HG02973 (cell line): Measurements from ENCODE around the gene PPM1H.
"Not testable (repeated sequence)": the region's sequence is repeated elsewhere in the genome, so short reads cannot be mapped to it uniquely, and the experiment has no call there.

ENCODE experiments used
- ATAC-seq: cut with Tn5 transposase; IDR thresholded peaks from one replicate; pipeline ENCODE4 v1.9.1; 2021; ENCODE audit warnings: moderate library complexity; ENCODE audit not compliant: unreplicated experiment

PPM1H gene

GRCh38 chr12:62948123-62948522, 13.2 kb upstream of the PPM1H start:
- ATAC-seq = no peak

- no peak for ATAC-seq
These were observed 12.4 kb upstream of the PPM1H start for GRCh38 chr12:62947364-62947763.

GRCh38 chr12:62943779-62944395, 8.9 kb upstream of the PPM1H start:
- ATAC-seq = no peak

- ATAC-seq = not testable (repeated sequence)
These were observed 7.4 kb upstream of the PPM1H start for GRCh38 chr12:62942316-62942715.

GRCh38 chr12:62934239-62934798, 631 bp downstream of the PPM1H start:
- ATAC-seq = peak; percentile 33

DNA sequence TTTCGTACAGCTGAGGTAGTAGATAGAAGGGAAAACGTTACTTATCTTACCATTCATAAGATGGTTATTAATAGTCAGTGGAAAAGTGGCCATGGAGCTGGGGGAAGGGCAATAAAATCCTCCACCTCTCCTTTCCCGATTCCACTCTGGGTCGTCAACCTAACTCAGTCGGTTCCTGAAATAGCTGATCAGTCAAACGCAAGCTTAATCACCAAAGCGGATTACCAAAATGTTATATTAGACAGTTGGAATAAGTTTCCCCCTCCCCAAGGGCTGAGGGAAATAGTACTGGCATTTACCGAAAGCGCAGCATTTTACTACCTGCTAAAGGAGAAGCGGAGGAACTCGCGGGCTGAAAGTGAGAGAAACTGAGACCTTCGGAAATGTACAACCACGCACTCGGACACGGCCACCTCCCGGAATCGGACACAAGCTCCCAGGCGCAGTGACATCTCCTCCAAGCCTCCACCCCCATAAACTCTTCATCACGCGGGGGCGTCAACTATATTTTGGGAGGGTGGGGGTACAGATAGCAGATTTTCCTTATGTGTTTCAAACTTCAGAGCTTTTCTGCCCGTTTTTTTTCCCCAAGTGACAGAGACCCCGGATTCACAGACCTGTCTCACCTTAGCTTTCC, 1.2 kb downstream of the PPM1H start:
- ATAC-seq = no peak

DNA sequence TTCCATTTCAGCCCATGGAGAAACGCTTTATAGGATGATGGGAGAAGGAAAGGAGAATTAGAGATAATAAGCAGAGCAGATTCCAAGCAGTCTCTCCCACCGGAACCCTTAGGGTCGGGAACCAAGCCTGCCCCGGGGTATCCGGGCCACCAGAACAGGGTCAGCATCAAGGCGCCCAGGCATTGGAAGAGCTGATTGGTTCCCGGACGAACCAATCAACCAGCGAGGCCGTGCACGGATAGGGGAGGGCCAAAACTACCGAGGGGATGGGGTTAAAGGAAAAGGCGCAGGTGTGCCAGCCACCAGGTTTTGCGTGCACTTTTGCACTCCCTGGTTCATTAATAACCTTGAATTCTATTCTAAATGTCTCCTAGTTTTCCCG, 1.7 kb downstream of the PPM1H start:
- no peak for ATAC-seq

DNA sequence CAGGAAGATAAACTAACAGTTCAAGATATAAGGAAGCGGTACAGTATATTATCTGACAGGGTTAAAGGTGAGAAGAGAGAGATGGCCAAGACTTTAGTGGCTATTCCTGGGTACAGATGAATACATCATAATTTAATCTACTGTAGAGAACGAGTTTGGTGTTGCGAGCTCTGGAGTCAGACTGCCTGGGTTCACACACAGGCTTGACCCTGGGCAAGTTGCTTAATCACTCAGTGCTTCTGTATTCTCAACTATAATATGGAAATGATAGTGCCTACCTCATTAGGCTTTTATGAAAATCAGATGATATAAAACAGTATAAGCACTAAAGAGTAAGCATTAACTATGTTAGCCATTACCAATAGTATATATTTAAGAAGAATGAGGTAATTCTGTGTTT, 3.5 kb downstream of the PPM1H start:
- ATAC-seq = no peak

- no peak for ATAC-seq
These were observed 4.2 kb downstream of the PPM1H start for GRCh38 chr12:62930546-62931425.

GRCh38 chr12:62928632-62929031, 6.3 kb downstream of the PPM1H start:
- no peak for ATAC-seq

DNA sequence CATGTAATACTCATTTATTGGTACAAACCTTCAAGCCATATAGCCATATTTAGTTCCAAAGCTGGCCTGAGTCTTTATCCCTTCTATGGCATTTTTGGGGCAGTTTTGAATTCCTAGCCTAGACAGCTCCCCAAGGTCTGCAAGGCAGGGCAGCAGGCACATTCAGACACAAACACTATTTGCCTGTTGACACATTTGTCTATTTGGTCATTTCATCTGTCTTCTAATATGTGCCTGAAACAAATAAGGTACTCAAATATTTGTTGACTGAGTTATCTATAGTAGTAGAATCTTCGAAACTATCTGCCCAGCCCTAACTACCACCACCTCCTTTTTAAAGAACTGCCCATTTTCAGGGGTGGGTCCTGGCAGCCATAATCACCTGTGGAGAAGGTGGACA, 9.3 kb downstream of the PPM1H start:
- no peak for ATAC-seq

- no peak for ATAC-seq
These were observed 10.9 kb downstream of the PPM1H start for GRCh38 chr12:62924084-62924483.

GRCh38 chr12:62922539-62922938, 12.4 kb downstream of the PPM1H start:
- no peak for ATAC-seq

DNA sequence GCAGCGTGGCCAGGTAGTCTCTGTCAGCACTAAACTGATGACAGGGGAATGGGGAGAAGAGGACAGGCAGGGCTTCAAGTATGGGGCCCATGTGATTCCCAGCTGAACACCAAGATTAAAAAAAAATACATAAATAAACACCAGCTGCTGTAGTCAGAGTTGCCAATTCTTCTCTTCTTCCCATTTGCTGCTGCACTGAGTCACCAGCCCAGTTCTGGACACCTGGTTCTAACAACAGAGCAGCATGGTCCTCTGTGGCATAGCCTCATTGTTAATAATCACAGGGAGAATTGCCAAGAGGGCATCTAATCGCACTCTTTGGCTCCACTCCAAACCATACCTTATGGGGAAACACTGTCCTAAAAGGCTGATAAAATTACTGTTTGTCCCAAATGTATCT, 15.1 kb downstream of the PPM1H start:
- no peak for ATAC-seq

DNA sequence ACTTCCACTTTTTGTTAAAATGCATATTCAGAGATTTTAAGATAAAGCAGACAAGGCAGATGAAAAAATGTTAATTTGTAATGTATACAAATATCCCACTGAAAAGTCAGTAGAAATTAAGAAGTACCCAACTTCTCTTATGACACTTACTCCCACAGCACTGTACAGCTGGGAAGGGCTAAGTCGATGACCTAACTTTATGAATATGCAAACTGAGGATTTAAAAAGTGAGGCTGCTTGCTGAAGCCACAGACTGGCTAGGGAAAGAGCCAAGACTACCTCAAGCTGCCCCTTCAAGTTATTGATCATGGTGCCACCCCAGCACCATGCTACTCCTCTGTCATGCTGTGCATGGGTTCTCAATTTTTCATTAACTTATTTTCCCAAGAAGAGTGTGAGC, 17.0 kb downstream of the PPM1H start:
- ATAC-seq = no peak

- ATAC-seq = no peak
These were observed 18.1 kb downstream of the PPM1H start for GRCh38 chr12:62916632-62917425.

DNA sequence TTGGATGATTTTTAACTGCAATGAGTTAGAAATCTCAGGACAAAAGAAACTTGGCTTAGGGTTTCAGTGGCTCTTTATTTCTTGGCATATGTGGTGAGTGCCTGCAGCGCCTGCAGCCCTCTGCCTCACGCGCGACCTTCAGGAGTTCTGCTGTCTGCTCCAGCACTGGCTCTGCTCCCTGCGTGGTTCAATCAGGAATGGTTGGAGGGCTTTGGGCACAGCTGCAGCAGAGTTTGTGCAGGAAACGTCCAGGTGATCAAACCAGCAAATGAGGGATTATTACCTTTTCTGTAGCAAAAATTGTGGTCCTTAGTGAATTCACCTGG, 19.8 kb downstream of the PPM1H start:
- no peak for ATAC-seq

GRCh38 chr12:62914443-62915203, 20.3 kb downstream of the PPM1H start:
- no peak for ATAC-seq

DNA sequence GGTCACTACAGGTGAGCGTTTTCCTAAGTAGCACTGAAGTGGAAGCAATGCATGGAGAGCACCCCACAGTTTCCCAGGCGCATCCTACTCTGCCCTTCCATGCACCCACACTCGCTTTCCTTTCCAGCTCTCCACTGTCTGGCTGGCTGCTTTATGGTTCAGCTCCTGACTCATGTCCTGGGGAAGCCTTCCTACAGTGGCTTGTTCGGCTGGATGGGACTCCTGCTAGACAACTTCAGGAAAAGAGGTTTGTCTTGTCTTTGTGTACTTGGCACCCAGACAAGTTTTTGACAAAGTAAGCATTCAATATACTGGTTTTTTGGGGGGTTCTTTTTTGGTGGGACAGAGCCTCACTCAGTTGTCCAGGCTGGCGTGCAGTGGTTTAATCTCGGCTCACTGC, 21.6 kb downstream of the PPM1H start:
- no peak for ATAC-seq

DNA sequence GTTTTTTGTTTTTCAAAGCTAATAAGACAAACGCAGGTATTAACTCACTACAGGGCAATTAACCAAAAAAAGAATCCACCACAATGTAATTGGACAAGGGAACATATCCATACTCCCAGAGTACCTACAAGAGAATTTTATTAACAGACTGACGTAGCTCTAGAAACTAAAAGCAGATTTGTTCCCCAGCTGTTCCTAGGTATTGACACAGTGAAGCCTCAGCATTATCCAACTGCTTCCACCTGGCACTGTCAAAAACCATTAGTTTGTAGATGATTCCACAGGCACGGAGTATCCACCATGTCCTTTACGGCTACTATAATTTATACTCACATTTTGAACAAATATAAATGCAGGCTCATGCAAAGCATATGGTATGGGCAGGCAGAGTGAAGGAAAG, 22.3 kb downstream of the PPM1H start:
- ATAC-seq = no peak
